B cell (primary cell): Measurements from ENCODE around the gene SFXN5. TPM values are rescaled to one million over a fixed set of nuclear protein-coding genes. Genes with fewer than 3 reads are reported as not detected.

Experiments
- ATAC-seq: fragments of 200-7000 bp; cut with Tn5 transposase; one replicate; pipeline ENCODE4 v1.10.0; 2021; ENCODE audit warnings: low read depth, mild to moderate bottlenecking, moderate number of reproducible peaks, moderate library complexity
- CTCF ChIA-PET: fragments of 350-600 bp; sonication (Branson Sonifier 250); formaldehyde crosslinking; loops from one replicate; lab custom pipeline; 2021; ENCODE audit warnings: antibody characterized with exemption, inconsistent platforms; lab: Charles Lee
- POLR2A ChIA-PET: fragments of 350-600 bp; sonication (Branson Sonifier 250); formaldehyde crosslinking; loops from one replicate; lab custom pipeline; 2021; ENCODE audit warnings: antibody characterized with exemption; lab: Charles Lee
- DNase-seq: peaks from one replicate; pipeline ENCODE4 v3.0.0; 2013
- H2AFZ ChIP-seq: 2 replicates; pipeline ENCODE4 v1.6.1; 2012; ENCODE audit warnings: mild to moderate bottlenecking, low read depth, low read length; ENCODE audit not compliant: insufficient read depth, poor library complexity, severe bottlenecking
- H3K27ac ChIP-seq, 2 donors: 1 replicate in 1 of 2; 2 replicates in 1 of 2; pipeline ENCODE4 v1.5.1; 2012 to 2013; ENCODE audit warnings: low read length in 2 of 2, mild to moderate bottlenecking in 2 of 2, moderate library complexity in 1 of 2
- H3K27me3 ChIP-seq, 4 experiments: fragments of 200-600 bp in 1 of 4; sonication (generic) in 1 of 4; replicated peaks in 1 of 4; 1 replicate in 2 of 4; 2 replicates in 2 of 4; pipeline versions ENCODE4 v1.6.1 to v1.7.0; 2013 to 2016; ENCODE audit warnings: low read length in 3 of 4, mild to moderate bottlenecking in 2 of 4, mixed read lengths in 1 of 4, moderate library complexity in 1 of 4; ENCODE audit not compliant: insufficient read depth in 4 of 4, control insufficient read depth in 3 of 4; ENCODE audit errors: control extremely low read depth in 1 of 4
- H3K36me3 ChIP-seq, 2 experiments: replicated peaks in 1 of 2; 1 replicate in 1 of 2; 2 replicates in 1 of 2; pipeline versions ENCODE4 v1.6.1 to v1.7.1; 2013; ENCODE audit warnings: low read length in 1 of 2; ENCODE audit not compliant: insufficient read depth in 2 of 2, control insufficient read depth in 1 of 2; ENCODE audit errors: control extremely low read depth in 1 of 2, extremely low read depth in 1 of 2
- H3K4me1 ChIP-seq, 2 donors: fragments of 200-600 bp in 1 of 2; sonication (generic) in 1 of 2; 1 replicate in 1 of 2; 2 replicates in 1 of 2; pipeline versions ENCODE4 v1.5.1 to v1.6.1; 2013 to 2017; ENCODE audit warnings: low read length in 2 of 2; ENCODE audit not compliant: control insufficient read depth in 2 of 2, insufficient read depth in 2 of 2
- H3K4me2 ChIP-seq: replicated peaks from 2 replicates; pipeline ENCODE3; 2012; ENCODE audit warnings: mild to moderate bottlenecking, low read depth, low read length; ENCODE audit not compliant: poor library complexity, severe bottlenecking
- H3K4me3 ChIP-seq, 5 experiments: fragments of 200-600 bp in 1 of 5; sonication (generic) in 1 of 5; 1 replicate in 3 of 5; 2 replicates in 2 of 5; pipeline versions ENCODE4 v1.5.1 to v1.7.0; 2011 to 2016; ENCODE audit warnings: low read length in 4 of 5, mild to moderate bottlenecking in 4 of 5, low read depth in 2 of 5, control low read depth in 1 of 5, moderate library complexity in 1 of 5; ENCODE audit not compliant: insufficient read depth in 1 of 5; ENCODE audit errors: control extremely low read depth in 1 of 5, extremely low read depth in 1 of 5
- H3K79me2 ChIP-seq: fragments of 200-600 bp; sonication (generic); one replicate; pipeline ENCODE4 v1.6.0; 2016; ENCODE audit warnings: low read length; ENCODE audit not compliant: control insufficient read depth, insufficient read depth
- H3K9ac ChIP-seq: fragments of 200-600 bp; sonication (generic); 2 replicates; pipeline ENCODE4 v1.6.1; 2017; ENCODE audit warnings: mild to moderate bottlenecking, low read length, moderate library complexity
- H3K9me3 ChIP-seq, 3 donors: one replicate each; pipeline versions ENCODE4 v1.6.1 to v1.7.1; 2013; ENCODE audit warnings: low read length in 2 of 3; ENCODE audit not compliant: control insufficient read depth in 2 of 3, insufficient read depth in 1 of 3; ENCODE audit errors: control extremely low read depth in 1 of 3
- H4K20me1 ChIP-seq: 2 replicates; pipeline ENCODE4 v1.6.0; 2012; ENCODE audit warnings: mild to moderate bottlenecking, low read length; ENCODE audit not compliant: insufficient read depth, control insufficient read depth, poor library complexity, severe bottlenecking
- H3K27ac Mint-ChIP-seq: one replicate; pipeline ENCODE4 v1.8.0; 2021; ENCODE audit warnings: mixed read lengths
- H3K27me3 Mint-ChIP-seq: one replicate; pipeline ENCODE4 v1.8.0; 2021; ENCODE audit warnings: mixed read lengths
- H3K4me1 Mint-ChIP-seq: one replicate; pipeline ENCODE4 v1.8.0; 2021; ENCODE audit warnings: mixed read lengths
- H3K4me3 Mint-ChIP-seq: one replicate; pipeline ENCODE4 v1.8.0; 2021; ENCODE audit warnings: mixed read lengths
- H3K9me3 Mint-ChIP-seq: one replicate; pipeline ENCODE4 v1.8.0; 2022; ENCODE audit warnings: mixed read lengths; ENCODE audit not compliant: insufficient read depth
- CTCF ChIP-seq: fragments of 200-600 bp; IDR thresholded peaks from one replicate; pipeline ENCODE4 v1.8.0; 2022; ENCODE audit warnings: antibody characterized with exemption, mild to moderate bottlenecking
- EZH2 ChIP-seq: IDR thresholded peaks from 2 replicates; pipeline ENCODE4 v1.6.1; 2012; ENCODE audit warnings: borderline replicate concordance, low read depth, mild to moderate bottlenecking, moderate library complexity, low read length; ENCODE audit not compliant: insufficient read depth, poor library complexity, severe bottlenecking
- WGBS: methylation state at CpG from one replicate; pipeline ENCODE4 v1.1.5; 2013; ENCODE audit warnings: missing lambda C conversion rate; ENCODE audit not compliant: insufficient coverage; 5-methylcytosine and 5-hydroxymethylcytosine counted together
- intact Hi-C: fragments of 100-400 bp; cut with micrococcal nuclease; formaldehyde crosslinking; loops from one replicate; pipeline ENCODE4 v1.10.0; 2022
- polyA plus RNA-seq: library from polyadenylated mRNA; depleted of rRNA; stranded (reverse); fragments of >200 nt; gene quantifications from 2 replicates; pipeline ENCODE4 v1.2.3, GENCODE V29; 2012
- total RNA-seq, 2 donors: library from RNA; stranded (reverse); fragments of 120-200 nt in 1 of 2; gene quantifications; 1 replicate in 1 of 2; 2 replicates in 1 of 2; pipeline versions ENCODE4 v1.2.3 to v1.2.4, GENCODE V29; 2013 to 2022

SFXN5 gene
- total and polyA plus RNA-seq, 2 donors (not counting 1 experiment from before 2014, with no cell fraction given), result 8.0 to 16.9 TPM

DNA sequence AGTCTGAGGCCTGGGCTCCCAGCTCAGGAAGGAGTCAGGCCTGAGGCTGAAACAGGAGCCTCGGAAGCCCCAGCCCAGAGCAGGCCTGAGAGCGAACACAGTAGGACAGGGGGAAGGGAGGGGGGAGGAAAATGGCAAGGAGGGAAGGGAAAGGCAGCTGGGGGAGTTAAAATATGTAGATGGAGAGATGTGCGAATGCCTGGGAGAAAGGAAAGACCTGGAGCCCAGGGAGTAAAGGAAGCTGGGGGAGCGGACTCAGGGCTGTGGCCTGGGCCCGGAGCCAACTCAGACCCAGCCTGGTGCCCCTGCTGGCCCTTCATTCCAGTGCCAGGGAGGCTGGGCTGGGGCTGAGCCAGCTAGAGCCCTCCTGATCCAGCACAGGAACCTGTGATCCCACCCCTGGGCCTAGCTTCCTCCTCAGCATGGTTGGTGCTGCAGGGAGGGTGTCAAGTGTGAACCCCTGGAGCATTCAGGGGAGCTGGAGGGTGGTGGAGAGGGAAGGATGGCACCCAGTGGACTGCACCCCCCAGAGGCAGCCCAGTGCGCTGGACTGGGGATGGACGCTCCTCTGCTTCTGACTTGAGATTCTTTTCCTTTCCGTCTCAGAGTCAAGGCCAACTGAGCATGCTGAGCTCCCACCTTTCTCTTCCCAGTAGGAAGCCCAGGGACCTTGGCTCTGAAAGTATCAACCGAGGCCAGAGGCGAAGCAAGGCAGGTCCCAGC is 107.9 kb downstream of the SFXN5 start:
- no peaks in the 10 kb centered on the region for H3K27me3 Mint-ChIP-seq
- H3K27ac Mint-ChIP-seq, result no peak overlapping the region
- no peaks in the 10 kb centered on the region for H3K9me3 Mint-ChIP-seq
- DNase-seq (no peak), ATAC-seq (no peak)
- Histone ChIP-seq H3K9me3 (no peaks in the 10 kb centered on the region), H3K27ac (no peak overlapping the region), H3K79me2 (no peaks in the 10 kb centered on the region), H3K36me3 (no peaks in the 10 kb centered on the region), H4K20me1 (no peaks in the 10 kb centered on the region), H3K4me2 (no peak overlapping the region), H3K4me3 (no peak overlapping the region), H3K4me1 (no peaks in the 10 kb centered on the region), H3K27me3 (no peaks in the 10 kb centered on the region), H3K9ac (no peak overlapping the region), H2AFZ (no peak overlapping the region)
- no peak overlapping the region for H3K4me3 Mint-ChIP-seq
- TF ChIP-seq CTCF, result no peak
- no peak for TF ChIP-seq EZH2
- ChIA-PET POLR2A (no interaction called here), CTCF (no interaction called here)
- no peaks in the 10 kb centered on the region for H3K4me1 Mint-ChIP-seq
- 95% methylated on average over 10 of the region's 10 CpGs for WGBS
- intact Hi-C loops, result no loop called here

- H3K27ac Mint-ChIP-seq, result no peak overlapping the region
- H3K27me3 ChIP-seq, result no peaks in the 10 kb centered on the region
- WGBS, result 87% methylated on average over 4 of the region's 7 CpGs
Measured at GRCh38 chr2:72962911-72963310, 108.6 kb downstream of the SFXN5 start.

More at GRCh38 chr2:72962911-72963310, 108.6 kb downstream of the SFXN5 start:
- Histone ChIP-seq H3K36me3 (no peaks in the 10 kb centered on the region), H3K9ac (no peak overlapping the region), H3K9me3 (no peaks in the 10 kb centered on the region), H3K27ac (no peak overlapping the region), H3K79me2 (no peaks in the 10 kb centered on the region), H3K4me1 (no peaks in the 10 kb centered on the region), H3K4me2 (no peak overlapping the region), H4K20me1 (no peaks in the 10 kb centered on the region), H3K4me3 (no peak overlapping the region), H2AFZ (no peak overlapping the region)
- H3K27me3 Mint-ChIP-seq, result no peaks in the 10 kb centered on the region
- no peaks in the 10 kb centered on the region for H3K9me3 Mint-ChIP-seq
- TF ChIP-seq CTCF (no peak), EZH2 (no peak)
- intact Hi-C loops, result no loop called here
- H3K4me1 Mint-ChIP-seq, result no peaks in the 10 kb centered on the region
- ATAC-seq, result no peak
- no peak for DNase-seq
- ChIA-PET POLR2A (no interaction called here), CTCF (no interaction called here)
- no peak overlapping the region for H3K4me3 Mint-ChIP-seq
